ENCODE measurements around the gene ZNF697. TPM values are rescaled to one million over a fixed set of nuclear protein-coding genes. Genes with fewer than 3 reads are reported as not detected.

The ZNF697 gene
- total RNA-seq, 3 donors from 2014 or later = 0.32 to 0.73 (median 0.49) TPM

- Mint-ChIP-seq H3K36me3 (ENCODE audit: insufficient read depth) (no peaks in the 10 kb centered on the region), H3K4me1 (ENCODE audit: low read depth) (peaks cover 8% of the 10 kb centered on the region), H3K4me3 (peak overlapping the region; percentile 67), H3K27me3 (ENCODE audit: low read depth) (peaks cover 15% of the 10 kb centered on the region), H3K9me3 (no peaks in the 10 kb centered on the region)
- peak; percentile 50 to 63 for ATAC-seq
- peak; percentile 53 for DNase-seq
These were observed 27.6 kb upstream of the ZNF697 start for GRCh38 chr1:119675349-119676345.

GRCh38 chr1:119674835-119675289, 26.8 kb upstream of the ZNF697 start:
- ATAC-seq = peak in 1 of 2 donors; percentile 60
- H3K4me3 Mint-ChIP-seq = peak overlapping the region; percentile 67
- peaks cover 15% of the 10 kb centered on the region for H3K27me3 Mint-ChIP-seq (ENCODE audit: low read depth)
- peaks cover 8% of the 10 kb centered on the region for H3K4me1 Mint-ChIP-seq (ENCODE audit: low read depth)
- no peak for DNase-seq
- no peaks in the 10 kb centered on the region for H3K9me3 Mint-ChIP-seq
- no peaks in the 10 kb centered on the region for H3K36me3 Mint-ChIP-seq (ENCODE audit: insufficient read depth)

GRCh38 chr1:119674111-119674526, 26.1 kb upstream of the ZNF697 start:
- H3K36me3 Mint-ChIP-seq (ENCODE audit: insufficient read depth) = no peaks in the 10 kb centered on the region
- peaks cover 15% of the 10 kb centered on the region for H3K27me3 Mint-ChIP-seq (ENCODE audit: low read depth)
- DNase-seq = no peak
- H3K4me3 Mint-ChIP-seq = no peak overlapping the region
- H3K4me1 Mint-ChIP-seq (ENCODE audit: low read depth) = peaks cover 8% of the 10 kb centered on the region
- H3K9me3 Mint-ChIP-seq = no peaks in the 10 kb centered on the region
- no peak for ATAC-seq

GRCh38 chr1:119673171-119673940, 25.3 kb upstream of the ZNF697 start:
- peaks cover 15% of the 10 kb centered on the region for H3K27me3 Mint-ChIP-seq (ENCODE audit: low read depth)
- ATAC-seq = no peak

GRCh38 chr1:119670898-119671297, 22.8 kb upstream of the ZNF697 start:
- ATAC-seq (no peak), DNase-seq (no peak)
- Mint-ChIP-seq H3K9me3 (no peaks in the 10 kb centered on the region), H3K4me3 (no peak overlapping the region), H3K4me1 (ENCODE audit: low read depth) (peaks cover 8% of the 10 kb centered on the region), H3K36me3 (ENCODE audit: insufficient read depth) (no peaks in the 10 kb centered on the region), H3K27me3 (ENCODE audit: low read depth) (peaks cover 16% of the 10 kb centered on the region)

More at GRCh38 chr1:119673171-119673940, 25.3 kb upstream of the ZNF697 start:
- no peak for DNase-seq
- H3K4me3 Mint-ChIP-seq = no peak overlapping the region
- H3K9me3 Mint-ChIP-seq = no peaks in the 10 kb centered on the region
- H3K36me3 Mint-ChIP-seq (ENCODE audit: insufficient read depth) = no peaks in the 10 kb centered on the region
- peaks cover 8% of the 10 kb centered on the region for H3K4me1 Mint-ChIP-seq (ENCODE audit: low read depth)

- H3K4me3 Mint-ChIP-seq = no peak overlapping the region
- H3K27me3 Mint-ChIP-seq (ENCODE audit: low read depth) = peaks cover 5% of the 10 kb centered on the region
- H3K9me3 Mint-ChIP-seq = no peaks in the 10 kb centered on the region
- DNase-seq (no peak), ATAC-seq (no peak)
- H3K36me3 Mint-ChIP-seq (ENCODE audit: insufficient read depth) = no peaks in the 10 kb centered on the region
- H3K4me1 Mint-ChIP-seq (ENCODE audit: low read depth) = no peaks in the 10 kb centered on the region
These were observed 19.1 kb upstream of the ZNF697 start for GRCh38 chr1:119667173-119667572.

GRCh38 chr1:119664067-119664466, 16.0 kb upstream of the ZNF697 start:
- no peaks in the 10 kb centered on the region for H3K4me1 Mint-ChIP-seq (ENCODE audit: low read depth)
- peaks cover 12% of the 10 kb centered on the region for H3K27me3 Mint-ChIP-seq (ENCODE audit: low read depth)
- no peak overlapping the region for H3K4me3 Mint-ChIP-seq
- H3K36me3 Mint-ChIP-seq (ENCODE audit: insufficient read depth) = no peaks in the 10 kb centered on the region
- H3K9me3 Mint-ChIP-seq = no peaks in the 10 kb centered on the region
- ATAC-seq (no peak), DNase-seq (no peak)

- Mint-ChIP-seq H3K27me3 (ENCODE audit: low read depth) (peaks cover 13% of the 10 kb centered on the region), H3K9me3 (no peaks in the 10 kb centered on the region), H3K4me1 (ENCODE audit: low read depth) (no peaks in the 10 kb centered on the region), H3K4me3 (no peak overlapping the region), H3K36me3 (ENCODE audit: insufficient read depth) (no peaks in the 10 kb centered on the region)
- DNase-seq = no peak
- ATAC-seq = no peak
These were observed 14.0 kb upstream of the ZNF697 start for GRCh38 chr1:119662034-119662437.

- H3K27me3 Mint-ChIP-seq (ENCODE audit: low read depth) = peaks cover 18% of the 10 kb centered on the region
- DNase-seq (no peak), ATAC-seq (no peak)
- H3K4me3 Mint-ChIP-seq = no peak overlapping the region
- H3K4me1 Mint-ChIP-seq (ENCODE audit: low read depth) = no peaks in the 10 kb centered on the region
- no peaks in the 10 kb centered on the region for H3K9me3 Mint-ChIP-seq
- no peaks in the 10 kb centered on the region for H3K36me3 Mint-ChIP-seq (ENCODE audit: insufficient read depth)
These were observed 12.4 kb upstream of the ZNF697 start for GRCh38 chr1:119660253-119661083.

GRCh38 chr1:119659628-119660027, 11.6 kb upstream of the ZNF697 start:
- no peaks in the 10 kb centered on the region for H3K4me1 Mint-ChIP-seq (ENCODE audit: low read depth)
- H3K4me3 Mint-ChIP-seq = no peak overlapping the region
- H3K27me3 Mint-ChIP-seq (ENCODE audit: low read depth) = peaks cover 24% of the 10 kb centered on the region
- no peaks in the 10 kb centered on the region for H3K36me3 Mint-ChIP-seq (ENCODE audit: insufficient read depth)
- DNase-seq = no peak
- no peaks in the 10 kb centered on the region for H3K9me3 Mint-ChIP-seq
- no peak for ATAC-seq

- Mint-ChIP-seq H3K4me3 (no peak overlapping the region), H3K36me3 (ENCODE audit: insufficient read depth) (no peaks in the 10 kb centered on the region), H3K4me1 (ENCODE audit: low read depth) (no peaks in the 10 kb centered on the region), H3K9me3 (no peaks in the 10 kb centered on the region), H3K27me3 (ENCODE audit: low read depth) (peaks cover 43% of the 10 kb centered on the region)
- ATAC-seq (peak in 1 of 2 donors; percentile 60), DNase-seq (no peak)
These were observed 8.4 kb upstream of the ZNF697 start for GRCh38 chr1:119656410-119656955.

GRCh38 chr1:119655154-119655553, 7.1 kb upstream of the ZNF697 start:
- no peak for ATAC-seq
- Mint-ChIP-seq H3K36me3 (ENCODE audit: insufficient read depth) (no peaks in the 10 kb centered on the region), H3K4me1 (ENCODE audit: low read depth) (no peaks in the 10 kb centered on the region), H3K27me3 (ENCODE audit: low read depth) (peaks cover 52% of the 10 kb centered on the region), H3K4me3 (no peak overlapping the region), H3K9me3 (no peaks in the 10 kb centered on the region)
- DNase-seq = no peak

- peaks cover 4% of the 10 kb centered on the region for H3K4me1 Mint-ChIP-seq (ENCODE audit: low read depth)
- H3K9me3 Mint-ChIP-seq = no peaks in the 10 kb centered on the region
- ATAC-seq (no peak), DNase-seq (no peak)
- H3K36me3 Mint-ChIP-seq (ENCODE audit: insufficient read depth) = no peaks in the 10 kb centered on the region
- H3K4me3 Mint-ChIP-seq = no peak overlapping the region
- peaks cover 61% of the 10 kb centered on the region for H3K27me3 Mint-ChIP-seq (ENCODE audit: low read depth)
These were observed 5.7 kb upstream of the ZNF697 start for GRCh38 chr1:119653839-119654170.

All from activated T-cell treated with anti-CD3 and anti-CD28 coated beads, Interleukin-2, amount 50 U/mL, for 4 hours (primary cell).